CD4-positive, alpha-beta T cell treated with Interferon alpha-2 for 1 hour (primary cell): ENCODE measurements around the gene EXOC3L4.
A peak's percentile ranks its signal among the peaks of the same experiment; 100 is the strongest.

ENCODE experiments used
- DNase-seq, 2 donors: peaks; one replicate each; pipeline ENCODE4 v3.0.0-alpha.2; 2020 to 2022

EXOC3L4 gene

DNA sequence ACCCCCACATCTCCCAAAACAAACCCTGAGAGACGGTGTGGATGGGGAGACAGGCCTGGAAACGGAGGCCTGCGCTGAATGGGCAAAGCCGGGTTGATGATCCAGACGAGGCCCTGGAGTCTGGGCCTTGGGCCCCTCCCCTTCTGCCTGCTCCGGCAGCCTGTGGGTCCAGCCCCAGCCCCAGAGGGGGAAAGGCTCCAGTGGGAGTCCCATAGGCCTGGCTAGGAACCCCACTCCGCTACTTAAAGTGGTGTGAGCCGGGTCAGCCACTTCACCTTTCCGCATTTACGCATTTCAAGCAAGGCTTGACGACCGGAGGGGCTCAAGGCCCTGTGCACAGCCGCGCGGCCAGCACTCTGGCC, 28.0 kb downstream of the EXOC3L4 start:
- DNase-seq = no peak

DNA sequence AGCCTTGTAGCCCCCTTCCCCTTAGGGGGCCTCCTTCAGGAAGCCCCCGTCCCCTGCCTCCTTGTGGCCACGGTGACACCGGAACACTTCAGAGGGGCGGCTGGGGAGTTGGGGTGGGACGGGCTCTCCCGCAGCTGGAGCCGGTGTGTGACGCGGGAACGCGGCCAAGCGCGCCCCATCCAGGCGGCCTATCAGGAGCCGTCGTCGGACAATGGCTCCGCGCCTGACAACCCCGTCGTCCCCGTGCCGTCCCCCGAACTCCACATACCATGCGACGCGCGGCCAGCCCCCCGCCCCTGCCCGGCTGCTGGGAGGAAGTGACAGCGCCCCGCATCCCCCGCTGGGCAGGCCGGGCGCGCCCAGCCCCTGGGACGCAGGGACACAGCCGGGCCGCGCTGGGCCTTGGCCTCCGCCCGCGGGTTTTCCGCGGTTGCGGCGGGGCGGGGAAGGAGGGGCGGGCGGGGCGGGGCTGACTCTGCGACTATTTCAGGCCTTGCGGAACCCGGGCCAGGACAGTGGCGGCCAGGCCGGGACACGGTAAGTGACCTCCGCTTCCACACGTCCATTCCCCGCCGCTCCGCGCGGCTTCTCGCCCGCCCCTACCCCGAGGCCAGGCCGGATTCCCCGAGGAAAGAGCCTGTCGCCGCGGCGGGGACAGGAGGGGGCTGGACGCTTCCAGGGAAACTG, 28.6 kb downstream of the EXOC3L4 start, which contains the start of gene TNFAIP2:
TSS of gene TNFAIP2 (plus strand) at position 515 of the 687 bp plus-strand sequence. CDS start 2,997 bp downstream, outside the sequence.
- peak in 1 of 2 donors; percentile 33 for DNase-seq

GRCh38 chr14:103123634-103124500, 29.3 kb downstream of the EXOC3L4 start:
- no peak for DNase-seq

DNA sequence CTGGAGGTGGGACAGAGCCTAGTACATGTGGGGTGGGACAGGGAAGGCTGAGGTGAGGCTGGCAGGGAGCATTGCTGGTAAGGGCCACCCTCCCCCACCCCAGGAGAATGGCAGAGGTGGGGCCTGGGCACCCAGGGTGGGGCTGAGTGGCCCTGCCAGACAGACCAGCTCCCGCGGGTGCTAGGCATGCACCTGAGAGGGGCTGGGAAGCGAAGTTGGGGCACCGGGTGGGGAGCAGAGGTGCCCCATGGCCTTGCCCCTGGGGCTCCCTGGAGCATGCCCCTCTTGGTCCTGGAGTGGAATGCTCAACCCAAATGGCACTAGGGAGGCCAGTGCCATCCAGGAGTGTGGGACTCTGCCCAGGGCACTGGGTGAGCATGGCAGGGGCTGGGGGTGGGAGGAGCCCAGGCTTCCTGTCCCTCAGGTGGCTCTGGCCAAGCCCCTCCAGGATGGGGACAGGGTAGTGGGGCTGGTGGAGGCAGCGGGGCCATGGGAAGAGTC, 30.0 kb downstream of the EXOC3L4 start:
- DNase-seq = no peak

DNA sequence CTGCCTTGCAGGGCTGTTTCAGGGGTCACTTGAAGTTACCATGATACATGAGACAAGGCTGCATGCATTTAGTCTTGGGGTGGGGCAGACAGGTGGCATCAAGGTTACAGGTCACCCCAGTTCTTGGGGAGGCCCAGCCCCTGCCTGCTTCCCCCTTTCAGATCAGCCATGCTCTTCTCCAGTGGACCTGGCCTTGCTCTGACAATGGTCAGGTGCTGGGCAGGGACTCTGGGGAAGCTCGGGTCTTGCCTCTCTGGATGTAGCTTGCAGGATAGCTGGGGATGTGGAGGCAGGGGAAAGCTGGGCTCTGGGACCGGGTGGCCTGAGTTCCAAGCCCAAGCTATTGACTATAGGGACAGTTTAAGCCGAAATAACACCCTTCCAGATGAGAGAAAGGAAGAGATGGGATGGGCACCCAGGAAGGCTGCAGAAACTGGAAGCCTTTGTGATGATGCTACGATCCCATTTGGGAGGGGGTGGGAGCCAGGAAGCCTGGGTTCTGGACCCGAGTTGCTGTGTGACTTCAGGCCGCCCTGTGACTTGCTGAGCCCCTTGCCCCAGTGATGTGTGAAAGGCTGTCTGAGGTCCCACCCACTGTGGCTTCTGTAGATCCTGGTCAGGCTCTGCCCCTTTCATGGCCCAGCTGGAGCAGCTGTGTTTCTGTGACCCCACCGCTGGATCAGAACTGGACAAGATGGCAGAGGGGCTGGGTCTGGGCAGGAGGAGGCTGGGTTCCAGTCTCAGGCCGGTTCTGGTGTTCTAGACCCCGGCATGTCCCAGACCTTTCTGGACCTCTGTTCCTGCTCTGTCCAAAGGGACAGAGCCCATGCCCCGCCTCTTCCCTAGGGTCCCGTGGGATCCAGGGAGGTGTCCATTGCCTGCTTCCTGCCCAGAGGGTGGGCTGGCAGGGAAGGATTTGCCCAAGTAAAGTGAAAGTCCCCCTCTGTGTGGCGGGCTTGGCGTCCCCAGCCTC, 30.9 kb downstream of the EXOC3L4 start:
- DNase-seq = no peak

GRCh38 chr14:103126088-103126872, 31.8 kb downstream of the EXOC3L4 start:
- no peak for DNase-seq

GRCh38 chr14:103126873-103127304, 32.4 kb downstream of the EXOC3L4 start:
- DNase-seq = no peak

DNA sequence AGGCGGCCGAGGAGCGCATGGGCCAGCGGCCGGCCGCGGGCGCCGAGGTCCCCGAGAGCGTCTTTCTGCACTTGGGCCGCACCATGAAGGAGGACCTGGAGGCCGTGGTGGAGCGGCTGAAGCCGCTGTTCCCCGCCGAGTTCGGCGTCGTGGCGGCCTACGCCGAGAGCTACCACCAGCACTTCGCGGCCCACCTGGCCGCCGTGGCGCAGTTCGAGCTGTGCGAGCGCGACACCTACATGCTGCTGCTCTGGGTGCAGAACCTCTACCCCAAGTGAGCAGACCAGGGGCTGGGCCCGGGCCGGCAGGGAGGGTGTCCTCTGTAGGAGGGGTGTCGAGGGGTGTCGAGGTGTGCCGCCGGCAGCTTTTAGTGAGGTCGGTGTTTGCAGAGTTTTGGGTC, 32.8 kb downstream of the EXOC3L4 start:
- DNase-seq = no peak

DNA sequence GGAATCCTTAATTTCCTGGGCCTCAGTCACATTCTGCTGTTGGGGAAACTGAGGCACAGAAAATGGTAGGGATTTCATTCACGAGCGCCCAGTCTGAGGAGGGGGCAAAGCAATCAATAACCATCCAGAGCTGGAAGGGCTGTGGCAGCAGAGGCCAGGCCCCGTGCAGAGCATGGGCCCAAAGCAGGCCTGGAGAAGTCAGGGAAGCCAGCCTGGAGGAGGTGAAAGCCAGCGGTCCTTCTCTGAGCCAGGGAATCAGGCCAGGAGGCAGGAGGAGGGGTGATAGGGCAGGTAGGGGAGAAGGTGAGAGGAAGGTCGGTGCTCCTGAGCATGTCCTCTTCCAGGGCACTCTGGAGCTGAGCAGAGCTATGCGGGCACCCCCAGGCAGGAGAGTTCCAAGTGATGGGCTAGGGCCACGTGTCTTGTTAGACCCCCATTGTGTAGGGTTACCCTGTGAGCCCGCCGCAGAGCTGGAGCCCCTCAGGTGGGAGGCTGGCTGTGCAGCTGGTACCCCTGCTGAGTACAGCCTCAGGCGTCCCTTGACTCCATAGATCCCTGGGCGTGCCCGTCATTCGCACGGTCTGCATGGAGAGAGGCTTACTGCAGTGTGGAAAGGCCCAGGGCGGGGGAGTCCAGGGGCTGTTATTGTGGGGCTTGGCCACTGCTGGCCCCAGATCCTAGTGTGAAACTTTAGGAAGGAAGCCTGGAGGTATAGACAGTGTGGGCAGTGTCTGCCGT, 33.5 kb downstream of the EXOC3L4 start:
- DNase-seq = no peak

- DNase-seq = no peak
Observed at GRCh38 chr14:103128631-103129300, 34.2 kb downstream of the EXOC3L4 start.

DNA sequence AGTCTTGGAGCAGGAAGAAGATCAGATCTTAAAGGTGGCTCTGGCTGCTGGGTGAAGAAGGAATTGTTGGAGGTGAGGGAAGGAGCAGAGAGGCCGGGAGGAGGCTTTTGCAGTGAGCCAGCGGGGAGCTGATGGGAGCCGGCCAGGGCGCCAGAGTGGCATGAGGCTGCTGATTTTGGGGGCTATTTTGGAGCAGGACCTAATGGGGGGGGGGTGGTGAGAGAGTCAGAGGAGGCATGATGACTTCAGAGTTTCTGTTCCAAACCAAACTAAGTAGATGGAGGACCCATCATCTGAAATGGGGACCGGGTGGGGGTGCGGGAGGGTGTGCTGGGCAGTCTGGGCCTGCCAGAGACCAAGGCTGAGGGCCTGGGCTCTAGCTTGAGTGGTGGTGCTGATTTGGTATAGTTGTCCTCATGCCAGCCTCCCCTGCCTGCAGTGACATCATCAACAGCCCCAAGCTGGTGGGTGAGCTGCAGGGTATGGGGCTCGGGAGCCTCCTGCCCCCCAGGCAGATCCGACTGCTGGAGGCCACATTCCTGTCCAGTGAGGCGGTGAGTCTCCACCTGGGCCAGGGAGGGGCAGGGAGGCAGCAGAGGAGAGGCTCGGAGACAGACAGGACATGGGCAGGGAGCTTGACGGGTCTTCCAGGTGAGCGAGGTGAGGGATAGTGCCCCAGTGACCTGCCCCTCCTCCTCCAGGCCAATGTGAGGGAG, 34.9 kb downstream of the EXOC3L4 start:
- no peak for DNase-seq

DNA sequence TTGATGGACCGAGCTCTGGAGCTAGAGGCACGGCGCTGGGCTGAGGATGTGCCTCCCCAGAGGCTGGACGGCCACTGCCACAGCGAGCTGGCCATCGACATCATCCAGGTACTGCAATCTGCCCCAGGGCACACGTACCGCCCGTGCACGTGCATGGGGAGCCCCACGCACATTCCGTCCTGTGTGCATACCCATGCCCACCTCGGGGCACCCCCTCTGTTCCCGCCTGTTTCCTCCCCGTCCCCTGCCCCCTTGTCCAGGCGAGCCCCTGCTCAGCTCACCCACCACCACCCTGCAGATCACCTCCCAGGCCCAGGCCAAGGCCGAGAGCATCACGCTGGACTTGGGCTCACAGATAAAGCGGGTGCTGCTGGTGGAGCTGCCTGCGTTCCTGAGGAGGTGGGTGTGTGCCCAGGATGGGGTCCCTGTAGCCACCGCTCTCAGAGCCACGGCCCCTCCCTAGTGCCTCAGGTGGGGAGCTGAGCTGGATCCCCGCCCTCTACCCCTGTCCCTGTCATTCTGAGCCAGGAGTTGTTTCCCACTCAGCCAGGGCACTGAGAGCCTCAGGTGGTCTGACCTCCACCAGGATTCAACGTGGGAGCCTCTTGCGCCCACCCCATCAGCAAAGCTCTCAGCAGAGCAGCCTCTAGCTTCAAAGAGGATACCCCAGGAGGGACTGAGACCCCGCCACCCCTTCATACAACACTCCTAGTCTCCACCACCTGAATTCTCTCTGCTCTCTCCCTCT, 35.7 kb downstream of the EXOC3L4 start:
- no peak for DNase-seq

DNA sequence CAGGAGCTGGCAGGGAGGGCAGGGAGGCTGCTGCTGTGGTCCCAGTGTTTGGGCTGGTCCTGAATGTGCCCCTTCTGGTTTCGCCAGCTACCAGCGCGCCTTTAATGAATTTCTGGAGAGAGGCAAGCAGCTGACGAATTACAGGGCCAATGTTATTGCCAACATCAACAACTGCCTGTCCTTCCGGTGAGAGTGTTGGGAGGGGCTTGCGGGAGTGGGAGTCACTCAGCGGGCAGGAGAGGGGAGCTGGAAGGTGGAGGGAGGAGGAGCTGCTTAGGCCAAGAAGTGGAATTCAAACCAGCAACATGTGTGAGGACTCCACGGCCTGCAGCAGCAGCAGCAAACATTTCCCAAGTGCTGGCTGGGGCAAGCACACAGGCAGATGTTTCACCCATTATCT, 36.4 kb downstream of the EXOC3L4 start:
- no peak for DNase-seq

DNA sequence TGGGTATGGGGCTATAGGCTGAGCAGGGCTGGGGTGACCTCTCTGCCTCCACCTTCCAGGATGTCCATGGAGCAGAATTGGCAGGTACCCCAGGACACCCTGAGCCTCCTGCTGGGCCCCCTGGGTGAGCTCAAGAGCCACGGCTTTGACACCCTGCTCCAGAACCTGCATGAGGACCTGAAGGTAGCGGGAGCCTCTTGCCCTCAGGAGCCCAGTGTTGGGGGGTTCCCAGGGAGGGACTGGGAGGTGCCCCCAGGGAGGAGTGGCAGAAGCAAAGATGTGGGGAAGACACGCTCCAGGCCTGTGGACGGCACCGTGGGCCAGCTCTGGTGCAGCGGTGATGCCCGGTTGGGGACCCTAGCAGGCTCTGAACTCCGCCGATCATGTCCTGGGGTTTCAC, 37.1 kb downstream of the EXOC3L4 start:
- no peak for DNase-seq

- no peak for DNase-seq
Observed at GRCh38 chr14:103132381-103133209, 38.1 kb downstream of the EXOC3L4 start.

- no peak for DNase-seq
Observed at GRCh38 chr14:103133210-103134140, 39.0 kb downstream of the EXOC3L4 start.

GRCh38 chr14:103134405-103134804, 39.9 kb downstream of the EXOC3L4 start:
- DNase-seq = no peak
